T-helper 9 cell (primary cell): Measurements from ENCODE around the gene SENP6.
A peak's percentile ranks its signal among the peaks of the same experiment; 100 is the strongest.

Source experiments
- DNase-seq: peaks from one replicate; pipeline ENCODE4 v3.0.0-alpha.2; 2020

SENP6 gene

DNA sequence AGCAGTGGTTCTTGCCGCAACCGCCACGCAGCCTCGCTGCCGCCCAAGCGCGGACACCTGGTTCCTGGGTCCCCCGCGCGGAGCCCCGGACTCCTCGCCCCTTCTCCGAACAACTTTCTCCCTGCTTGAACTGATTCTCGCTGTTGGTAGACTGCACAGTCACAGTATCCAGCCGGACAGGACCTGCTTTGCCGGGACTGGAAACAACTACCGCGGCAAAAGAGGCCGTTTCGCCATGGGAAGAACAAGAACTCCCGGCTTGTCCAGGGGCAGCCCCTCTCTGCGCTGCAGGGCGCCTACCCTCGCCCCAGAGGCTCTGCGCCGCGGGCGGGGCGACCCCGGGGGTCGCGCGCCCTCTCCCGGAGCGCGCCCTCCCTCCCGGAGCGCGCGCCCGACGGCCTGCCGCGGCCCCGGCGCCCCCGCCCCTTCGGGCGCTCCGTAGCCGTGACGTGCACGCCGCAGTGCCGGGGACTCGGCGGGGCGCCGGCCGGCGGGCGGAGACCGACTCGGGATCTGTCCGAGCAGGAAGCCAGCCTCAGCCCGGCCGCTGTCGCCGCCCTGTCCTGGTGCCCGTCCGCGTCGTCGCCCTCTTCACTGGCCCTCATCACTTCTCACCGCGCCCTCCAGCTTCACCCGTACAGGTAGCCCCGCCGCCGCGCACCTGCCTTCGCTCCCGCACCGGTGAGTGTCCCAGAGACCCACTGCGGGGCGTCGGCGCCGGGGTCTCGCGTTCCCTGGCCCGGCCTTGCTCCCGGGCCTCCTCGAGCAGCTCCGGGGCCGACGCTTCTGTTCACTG, 147.3 kb downstream of the SENP6 start, which contains the start of gene MYO6:
MYO6 (plus strand) TSS at position 497 of the 796 bp plus-strand sequence. CDS start 68,309 bp downstream, outside the sequence.
- peak; percentile 23 for DNase-seq

DNA sequence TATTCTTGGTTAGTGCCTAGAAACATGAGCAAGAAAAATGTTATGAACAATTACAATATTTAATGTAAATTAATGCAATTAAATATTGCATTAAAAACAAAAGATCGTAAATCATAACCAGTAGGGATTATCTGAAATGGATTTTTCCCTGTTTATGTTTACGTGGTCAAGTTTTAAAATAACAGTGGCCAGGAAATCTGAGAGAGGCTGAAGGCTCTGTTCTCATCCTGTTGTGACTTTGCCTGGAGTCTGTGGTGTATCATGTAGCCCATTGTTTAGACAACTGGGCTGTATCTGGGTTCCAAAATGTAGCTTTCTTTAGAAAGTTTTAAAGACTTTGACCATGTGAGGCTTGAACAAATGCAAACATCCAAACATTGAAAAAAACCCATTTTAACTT, 149.8 kb downstream of the SENP6 start:
- DNase-seq: no peak

DNA sequence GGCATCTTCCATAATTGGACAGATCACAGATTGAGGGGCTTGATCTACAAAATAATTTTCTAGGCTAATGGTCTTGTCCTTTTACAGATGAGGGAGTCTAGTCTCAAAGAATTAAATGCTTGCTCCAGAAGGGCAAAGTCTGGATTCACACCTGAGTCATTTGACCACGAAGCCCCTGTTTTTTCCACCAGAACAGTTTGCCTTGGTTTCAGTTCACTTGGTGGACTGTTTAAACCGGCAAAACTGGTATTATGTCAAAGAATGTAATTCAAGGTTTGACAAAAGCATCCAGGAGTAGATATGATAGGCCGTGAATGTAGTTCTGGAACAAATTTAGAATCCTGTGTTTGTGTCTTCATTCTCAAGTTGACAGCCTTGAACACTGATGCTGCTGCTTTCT, 150.7 kb downstream of the SENP6 start:
- DNase-seq: no peak

DNA sequence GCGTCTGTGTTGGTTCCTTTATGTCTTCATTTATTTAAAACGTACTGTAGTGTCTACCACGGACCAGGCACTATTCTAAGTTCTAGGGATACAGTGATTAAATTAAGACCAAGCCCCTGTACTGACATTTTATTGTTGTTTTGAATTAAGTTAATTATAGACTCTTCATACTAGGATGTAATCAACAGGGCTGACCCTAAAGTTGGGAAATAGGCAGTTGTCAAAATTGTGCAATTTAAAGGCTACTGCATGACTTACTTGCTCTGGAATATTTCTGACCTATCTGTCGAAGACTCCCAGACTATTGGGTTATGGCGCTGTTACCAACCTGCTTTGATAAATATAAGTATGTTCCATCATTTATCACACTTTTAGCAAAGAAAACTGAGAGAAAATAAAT, 154.0 kb downstream of the SENP6 start:
- no peak for DNase-seq

DNA sequence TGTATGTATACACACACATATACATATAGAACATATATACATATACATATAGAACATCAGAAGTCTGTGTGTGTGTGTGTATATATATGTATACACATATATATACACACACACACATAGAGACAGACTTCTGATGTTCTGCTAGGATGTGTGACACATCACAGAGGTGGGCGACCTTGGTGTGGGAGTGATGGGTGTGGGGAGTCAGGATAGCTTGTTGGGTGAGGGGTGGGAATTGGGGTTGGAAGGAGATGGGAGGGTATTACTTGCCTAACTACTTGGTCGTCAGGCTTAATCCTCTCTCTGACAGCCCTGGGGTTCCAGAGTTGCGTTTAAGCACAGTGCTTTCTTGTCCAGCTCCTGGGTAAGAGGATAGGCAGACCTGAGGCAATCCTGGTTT, 155.6 kb downstream of the SENP6 start:
- no peak for DNase-seq

DNA sequence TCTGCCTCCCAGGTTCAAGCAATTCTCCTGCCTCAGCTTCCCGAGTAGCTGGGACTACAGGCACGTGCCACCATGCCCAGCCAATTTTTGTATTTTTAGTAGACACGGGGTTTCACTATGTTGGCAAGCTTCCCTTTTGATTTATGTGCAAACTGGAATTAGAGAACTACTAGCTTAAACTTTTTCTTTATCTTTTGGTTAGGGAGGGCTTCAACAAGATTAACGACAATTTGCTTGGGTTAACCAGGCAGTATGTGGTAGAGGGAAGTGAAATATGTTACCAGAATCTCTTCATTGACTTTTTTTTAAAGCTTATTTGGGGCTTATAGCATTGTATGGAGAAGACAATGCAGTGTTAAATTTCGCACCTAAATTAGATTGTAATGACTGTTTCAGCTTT, 156.4 kb downstream of the SENP6 start:
- DNase-seq: no peak

DNA sequence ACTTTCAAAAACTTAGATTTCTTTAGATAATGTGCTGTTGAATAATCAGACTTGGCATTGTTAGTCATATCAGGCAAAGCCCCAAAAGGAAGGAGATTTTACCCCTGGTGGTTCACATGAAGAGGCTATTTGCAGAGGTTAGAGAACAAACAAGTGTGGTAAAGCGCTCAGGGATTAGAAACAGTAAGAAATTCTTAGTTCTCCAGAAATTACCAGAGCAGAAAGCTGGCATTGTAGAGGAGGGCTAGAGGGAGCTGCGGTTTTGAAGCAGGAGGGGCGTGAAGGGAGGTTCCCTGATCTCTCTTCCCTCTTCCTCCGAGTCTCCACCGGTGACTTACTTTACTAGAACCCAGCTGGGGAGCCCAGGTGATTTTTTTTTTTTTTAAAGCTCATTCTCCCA, 157.5 kb downstream of the SENP6 start:
- DNase-seq: no peak

DNA sequence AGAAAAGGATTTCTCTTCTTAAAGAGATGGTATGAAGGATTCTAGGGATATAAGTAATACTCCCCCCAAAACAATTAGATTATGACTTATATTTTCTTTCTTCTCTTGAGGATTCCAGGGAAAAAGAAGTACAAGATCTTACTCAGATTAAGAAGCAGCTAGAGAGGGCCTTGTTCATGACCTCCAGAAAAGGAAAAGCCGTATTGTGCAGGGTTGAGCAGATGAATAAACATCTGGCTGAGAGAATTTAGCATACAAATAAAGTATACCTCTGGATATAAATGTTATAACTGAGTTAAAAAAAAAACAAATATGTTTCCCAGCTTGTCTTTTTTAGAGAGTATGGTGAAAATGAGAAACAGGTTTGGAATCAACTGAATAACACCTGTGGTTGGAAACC, 158.6 kb downstream of the SENP6 start:
- no peak for DNase-seq

DNA sequence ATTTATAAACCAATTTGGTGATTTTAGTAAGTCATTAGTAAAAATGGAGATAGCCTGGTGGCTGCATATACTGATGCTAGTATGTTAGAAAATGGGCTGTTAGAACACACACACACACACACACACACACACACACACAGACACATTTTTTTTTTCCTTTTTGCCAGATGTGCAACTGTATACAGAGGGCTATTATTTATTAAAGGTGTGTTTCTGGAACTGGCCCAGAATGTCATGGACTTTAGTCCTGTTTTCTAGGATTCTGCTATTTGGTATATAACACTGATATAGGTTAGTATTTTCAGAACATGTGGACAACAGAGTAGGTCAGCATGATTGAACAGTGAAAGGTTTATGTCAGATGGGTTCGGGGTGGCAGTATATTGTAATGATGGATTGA, 159.8 kb downstream of the SENP6 start:
- DNase-seq: no peak

DNA sequence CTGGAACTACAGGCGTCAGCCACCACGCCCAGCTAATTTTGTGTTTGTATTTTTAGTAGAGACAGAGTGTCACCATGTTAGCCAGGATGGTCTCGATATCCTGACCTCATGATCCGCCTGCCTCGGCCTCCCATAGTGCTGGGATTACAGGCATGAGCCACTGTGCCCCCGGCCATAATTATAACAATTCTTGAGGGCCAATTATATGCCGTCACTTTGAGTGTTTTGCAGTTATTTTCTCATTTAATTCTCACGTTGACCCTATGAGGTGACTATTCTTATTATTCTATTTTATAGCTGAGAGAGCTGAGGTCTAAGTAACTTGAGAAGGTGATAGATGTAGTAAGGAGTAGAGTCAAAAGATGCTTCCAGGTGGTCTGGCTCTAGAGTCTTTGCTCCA, 160.4 kb downstream of the SENP6 start:
- no peak for DNase-seq

DNA sequence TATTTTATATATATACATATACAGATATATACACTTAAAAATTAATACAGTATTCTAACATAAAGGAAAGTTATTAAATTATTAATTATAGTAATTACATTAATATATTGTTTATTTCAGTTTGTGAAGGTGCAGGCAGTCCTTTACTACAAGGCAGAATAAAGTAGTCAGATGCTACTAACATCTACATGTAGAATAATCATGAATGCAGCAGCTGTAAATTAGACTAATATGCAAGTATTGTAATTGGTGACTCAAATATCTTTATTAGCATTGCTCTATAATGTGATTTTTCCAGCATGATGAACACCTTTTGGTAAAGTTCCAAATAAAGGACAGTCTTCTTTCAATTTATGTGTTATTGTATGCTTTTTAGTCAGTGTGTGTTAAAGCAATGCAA, 164.7 kb downstream of the SENP6 start:
- DNase-seq: no peak
